Activated CD4-positive, alpha-beta T cell treated with anti-CD3 and anti-CD28 coated beads for 36 hours (primary cell): Measurements from ENCODE around the gene THEM4. TPM values are rescaled to one million over a fixed set of nuclear protein-coding genes. Genes with fewer than 3 reads are reported as not detected.

Source experiments
- ATAC-seq: fragments of 200-7000 bp; cut with Tn5 transposase; one replicate; pipeline ENCODE4 v1.10.0; 2021; ENCODE audit warnings: mild to moderate bottlenecking, moderate library complexity
- CTCF ChIA-PET: fragments of 350-600 bp; sonication (Branson Sonifier 250); formaldehyde crosslinking; loops from one replicate; lab custom pipeline; 2021; ENCODE audit warnings: antibody characterized with exemption; lab: Charles Lee
- POLR2A ChIA-PET: fragments of 350-600 bp; sonication (Branson Sonifier 250); formaldehyde crosslinking; loops from one replicate; lab custom pipeline; 2021; ENCODE audit warnings: antibody characterized with exemption, inconsistent platforms; lab: Charles Lee
- DNase-seq: peaks from one replicate; pipeline ENCODE4 v3.0.0-alpha.2; 2020
- H3K27ac Mint-ChIP-seq: one replicate; pipeline ENCODE4 v1.8.0; 2021; ENCODE audit warnings: mixed read lengths
- H3K27me3 Mint-ChIP-seq: one replicate; pipeline ENCODE4 v1.8.0; 2021; ENCODE audit warnings: mixed read lengths
- H3K36me3 Mint-ChIP-seq: one replicate; pipeline ENCODE4 v1.8.0; 2021; ENCODE audit warnings: low read depth, mixed read lengths
- H3K4me1 Mint-ChIP-seq: one replicate; pipeline ENCODE4 v1.8.0; 2021; ENCODE audit warnings: mixed read lengths
- H3K4me3 Mint-ChIP-seq: one replicate; pipeline ENCODE4 v1.8.0; 2021; ENCODE audit warnings: mild to moderate bottlenecking, moderate library complexity, mixed read lengths
- H3K9me3 Mint-ChIP-seq: one replicate; pipeline ENCODE4 v1.8.0; 2021; ENCODE audit warnings: low read depth, mixed read lengths
- intact Hi-C, 2 experiments: fragments of 100-400 bp; cut with DNase I in 1 of 2; cut with micrococcal nuclease in 1 of 2; formaldehyde crosslinking; loops; one replicate each; pipeline versions ENCODE4 v1.14.2 to v1.15.1; 2022 to 2024; cut with DNase I, micrococcal nuclease
- total RNA-seq, 2 experiments: library from RNA; stranded (reverse); gene quantifications; one replicate each; pipeline ENCODE4 v1.2.3, GENCODE V29; 2021

The THEM4 gene
- total RNA-seq, 2 experiments from 2014 or later = 23.9 to 26.0 TPM

- Mint-ChIP-seq H3K4me1 (peaks cover 44% of the 10 kb centered on the region), H3K27ac (peak overlapping the region; percentile 86), H3K4me3 (peak overlapping the region; percentile 72), H3K9me3 (no peaks in the 10 kb centered on the region), H3K36me3 (peaks cover 9% of the 10 kb centered on the region), H3K27me3 (no peaks in the 10 kb centered on the region)
- ATAC-seq (no peak), DNase-seq (no peak)
- CTCF ChIA-PET = interaction anchor here (2.3 kb wide), 1 partner anchor 10 kb away, joined by 9 read pairs; no protein-coding TSS in a partner anchor
- intact Hi-C loops = loop anchor here (1.0 to 5.0 kb wide), 9 partner anchors 49 to 512 kb away; partner anchors contain the start of genes THEM4 (in 2 of the 2), MRPL9 (in 1 of the 2), PI4KB (in 1 of the 2) and POGZ (in 1 of the 2)
- POLR2A ChIA-PET = no interaction called here
Measured at GRCh38 chr1:151839082-151839412, 70.3 kb downstream of the THEM4 start.

- H3K4me3 Mint-ChIP-seq = peak overlapping the region; percentile 72
Measured at GRCh38 chr1:151838222-151839081, 70.9 kb downstream of the THEM4 start.

DNA sequence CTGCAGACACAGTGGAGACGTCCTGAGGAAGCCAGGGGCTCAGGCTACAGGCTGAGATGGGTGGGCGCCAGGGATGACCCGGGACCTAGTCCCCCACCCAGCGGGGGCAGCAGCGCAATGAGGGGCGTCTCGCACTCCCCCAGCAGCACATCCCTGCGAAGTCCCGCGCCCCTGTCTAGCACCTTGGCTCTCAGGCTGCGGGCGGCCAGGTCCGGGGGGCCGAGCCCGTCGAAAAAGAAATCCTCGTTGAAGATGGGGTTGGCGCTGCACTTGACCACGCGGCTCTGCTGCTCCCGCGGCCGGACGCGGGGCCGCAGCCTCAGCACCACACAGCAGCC lies 71.5 kb downstream of the THEM4 start:
- Mint-ChIP-seq H3K27me3 (no peaks in the 10 kb centered on the region), H3K27ac (peak overlapping the region; percentile 89), H3K4me1 (peaks cover 55% of the 10 kb centered on the region), H3K9me3 (no peaks in the 10 kb centered on the region), H3K4me3 (peak overlapping the region; percentile 72), H3K36me3 (peaks cover 9% of the 10 kb centered on the region)
- DNase-seq = no peak
- CTCF ChIA-PET = interaction anchor here (1.0 to 4.7 kb wide), 5 partner anchors 8 to 223 kb away, joined by 3 to 19 read pairs (median 7); no protein-coding TSS in a partner anchor
- no peak for ATAC-seq
- intact Hi-C loops = loop anchor here (2.0 to 5.0 kb wide), 11 partner anchors 71 to 511 kb away; partner anchors contain the start of genes MRPL9 (in 1 of the 2), PI4KB (in 1 of the 2), POGZ (in 1 of the 2) and RFX5 (in 1 of the 2)
- POLR2A ChIA-PET = no interaction called here

More at GRCh38 chr1:151838222-151839081, 70.9 kb downstream of the THEM4 start:
- peak; percentile 5 for ATAC-seq
- Mint-ChIP-seq H3K27ac (peak overlapping the region; percentile 86), H3K9me3 (no peaks in the 10 kb centered on the region), H3K36me3 (peaks cover 9% of the 10 kb centered on the region), H3K4me1 (peaks cover 50% of the 10 kb centered on the region), H3K27me3 (no peaks in the 10 kb centered on the region)
- peak; percentile 72 for DNase-seq
- ChIA-PET POLR2A (no interaction called here), CTCF (interaction anchor here (1.0 to 4.7 kb wide), 5 partner anchors 8 to 224 kb away, joined by 3 to 19 read pairs (median 7); no protein-coding TSS in a partner anchor)
- intact Hi-C loops = loop anchor here (1.0 to 5.0 kb wide), 9 partner anchors 48 to 511 kb away; partner anchors contain the start of genes THEM4 (in 2 of the 2), MRPL9 (in 1 of the 2), PI4KB (in 1 of the 2) and POGZ (in 1 of the 2)

DNA sequence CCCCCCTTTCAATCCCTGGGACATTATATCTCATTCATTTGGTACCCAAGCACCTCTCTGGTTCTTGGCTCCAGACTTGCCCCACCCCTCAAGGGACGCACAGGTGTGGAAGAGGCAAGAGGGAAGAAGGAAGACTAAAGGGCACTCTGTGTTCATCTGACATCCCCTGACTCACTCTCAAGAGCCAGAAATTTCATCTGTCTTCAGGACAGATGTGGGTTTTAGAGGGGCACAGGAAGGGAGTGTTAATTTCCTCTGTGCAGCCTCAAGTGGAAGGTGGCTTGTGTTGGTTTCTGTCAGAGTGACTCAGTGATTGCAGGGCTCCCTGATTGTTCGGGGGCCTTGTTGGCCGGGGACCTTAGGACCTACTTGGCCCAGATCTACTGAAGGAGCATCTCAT lies 72.1 kb downstream of the THEM4 start:
- ATAC-seq = peak; percentile 24
- intact Hi-C loops = loop anchor here (2.0 to 5.0 kb wide), 9 partner anchors 75 to 510 kb away; partner anchors contain the start of genes MRPL9 (in 1 of the 2), PI4KB (in 1 of the 2), POGZ (in 1 of the 2) and RIIAD1 (in 1 of the 2)
- peaks cover 61% of the 10 kb centered on the region for H3K4me1 Mint-ChIP-seq
- H3K4me3 Mint-ChIP-seq = peak overlapping the region; percentile 72
- peak; percentile 54 for DNase-seq
- CTCF ChIA-PET = interaction anchor here (0.6 to 4.7 kb wide), 25 partner anchors 9 to 388 kb away, joined by 3 to 19 read pairs (median 4); partner anchors contain the start of genes MRPL9 and RIIAD1
- peaks cover 9% of the 10 kb centered on the region for H3K36me3 Mint-ChIP-seq
- POLR2A ChIA-PET = interaction anchor here (1.0 kb wide), 1 partner anchor 10 kb away, joined by 4 read pairs; no protein-coding TSS in a partner anchor
- no peaks in the 10 kb centered on the region for H3K9me3 Mint-ChIP-seq
- H3K27ac Mint-ChIP-seq = peak overlapping the region; percentile 89
- no peaks in the 10 kb centered on the region for H3K27me3 Mint-ChIP-seq

- no peaks in the 10 kb centered on the region for H3K27me3 Mint-ChIP-seq
Measured at GRCh38 chr1:151835596-151835995, 73.7 kb downstream of the THEM4 start.

DNA sequence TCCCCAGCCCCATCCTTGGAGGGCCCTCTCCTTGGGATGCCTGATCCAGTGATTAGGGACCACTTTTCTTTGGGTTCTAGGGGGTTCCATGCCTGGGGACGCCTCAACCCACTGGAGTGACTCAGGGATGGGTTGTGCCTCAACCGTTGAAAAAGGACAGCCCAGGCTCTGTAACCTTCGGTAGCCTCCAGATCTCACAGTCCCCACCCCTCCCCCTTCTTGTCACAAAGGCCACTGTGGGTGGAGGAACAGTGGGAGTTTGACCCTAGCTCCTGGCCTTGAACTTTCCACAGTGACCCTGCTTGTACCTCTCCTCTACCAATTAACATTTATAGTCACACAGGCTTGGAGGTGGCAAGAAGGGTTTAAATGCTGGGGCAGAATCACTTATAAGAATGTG lies 75.1 kb downstream of the THEM4 start:
- Mint-ChIP-seq H3K4me3 (no peak overlapping the region), H3K9me3 (no peaks in the 10 kb centered on the region), H3K27ac (no peak overlapping the region), H3K36me3 (no peaks in the 10 kb centered on the region), H3K4me1 (peaks cover 72% of the 10 kb centered on the region), H3K27me3 (no peaks in the 10 kb centered on the region)
- ChIA-PET CTCF (interaction anchor here (0.8 to 4.7 kb wide), 9 partner anchors 10 to 534 kb away, joined by 3 to 19 read pairs (median 6); partner anchors contain the start of genes MRPL9 and TDRKH), POLR2A (interaction anchor here (0.6 kb wide), 2 partner anchors 98 to 136 kb away, joined by 3 to 4 read pairs; no protein-coding TSS in a partner anchor)
- intact Hi-C loops = no loop called here
- ATAC-seq (no peak), DNase-seq (no peak)

More at GRCh38 chr1:151835596-151835995, 73.7 kb downstream of the THEM4 start:
- no peak for ATAC-seq
- no peaks in the 10 kb centered on the region for H3K36me3 Mint-ChIP-seq
- POLR2A ChIA-PET = no interaction called here
- H3K4me1 Mint-ChIP-seq = peaks cover 67% of the 10 kb centered on the region
- no peak for DNase-seq
- CTCF ChIA-PET = interaction anchor here (0.6 to 4.7 kb wide), 20 partner anchors 8 to 294 kb away, joined by 3 to 19 read pairs (median 4); partner anchors contain the start of genes MRPL9 and TDRKH
- no peaks in the 10 kb centered on the region for H3K9me3 Mint-ChIP-seq
- intact Hi-C loops = loop anchor here (5.0 kb wide), 5 partner anchors 73 to 508 kb away; partner anchors contain the start of genes MRPL9 (in 1 of the 2), PI4KB (in 1 of the 2), POGZ (in 1 of the 2) and SNX27 (in 1 of the 2)
- H3K4me3 Mint-ChIP-seq = no peak overlapping the region
- H3K27ac Mint-ChIP-seq = no peak overlapping the region

DNA sequence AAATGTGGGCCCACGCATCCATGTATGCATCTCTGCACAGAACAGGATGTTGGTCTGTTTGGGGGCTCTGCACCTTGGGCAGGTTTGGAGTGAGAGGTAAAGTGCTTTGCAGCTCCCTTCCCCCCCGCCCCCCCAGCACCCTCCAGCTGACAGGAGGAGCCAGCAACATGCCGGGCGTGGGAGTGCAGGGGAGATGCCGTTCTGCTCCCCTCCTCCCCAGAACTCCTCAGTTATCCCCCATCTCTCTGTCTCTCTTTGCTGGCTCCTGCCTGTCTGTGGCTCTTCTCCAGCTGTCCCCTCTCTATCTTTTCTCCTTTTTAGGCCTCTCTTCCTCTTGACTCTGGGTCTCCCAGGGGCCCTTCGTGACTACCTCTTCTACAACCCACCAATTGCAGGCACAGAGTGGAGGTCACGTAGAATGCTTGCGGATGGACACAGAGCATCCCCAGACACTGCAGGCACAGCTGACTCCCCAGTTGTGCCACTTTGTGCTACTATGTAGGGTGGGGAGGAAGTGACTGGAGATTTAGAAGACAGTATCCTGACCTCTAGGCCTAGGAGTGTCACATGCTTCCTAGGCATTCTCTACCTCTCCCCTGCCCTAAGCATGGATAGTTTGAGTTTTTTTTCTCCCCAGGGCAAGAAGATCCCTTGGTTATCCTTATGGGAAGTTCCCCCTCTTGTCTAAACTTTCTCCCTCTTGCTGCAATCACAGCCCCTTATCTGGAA lies 76.0 kb downstream of the THEM4 start:
- DNase-seq = no peak
- peak overlapping the region; percentile 29 for H3K27ac Mint-ChIP-seq
- intact Hi-C loops = no loop called here
- H3K27me3 Mint-ChIP-seq = no peaks in the 10 kb centered on the region
- peaks cover 81% of the 10 kb centered on the region for H3K4me1 Mint-ChIP-seq
- H3K9me3 Mint-ChIP-seq = no peaks in the 10 kb centered on the region
- ChIA-PET POLR2A (no interaction called here), CTCF (interaction anchor here (0.6 to 4.1 kb wide), 2 partner anchors 11 to 71 kb away, joined by 3 to 19 read pairs; no protein-coding TSS in a partner anchor)
- no peak overlapping the region for H3K4me3 Mint-ChIP-seq
- H3K36me3 Mint-ChIP-seq = no peaks in the 10 kb centered on the region
- ATAC-seq = no peak

- ATAC-seq (no peak), DNase-seq (no peak)
- no peaks in the 10 kb centered on the region for H3K36me3 Mint-ChIP-seq
- intact Hi-C loops = no loop called here
- POLR2A ChIA-PET = no interaction called here
- H3K27me3 Mint-ChIP-seq = no peaks in the 10 kb centered on the region
- H3K4me1 Mint-ChIP-seq = peaks cover 85% of the 10 kb centered on the region
- H3K4me3 Mint-ChIP-seq = no peak overlapping the region
- peak overlapping the region; percentile 3 for H3K27ac Mint-ChIP-seq
- no peaks in the 10 kb centered on the region for H3K9me3 Mint-ChIP-seq
- CTCF ChIA-PET = interaction anchor here (0.6 to 4.1 kb wide), 2 partner anchors 10 to 70 kb away, joined by 3 to 19 read pairs; no protein-coding TSS in a partner anchor
Measured at GRCh38 chr1:151832318-151832980, 76.9 kb downstream of the THEM4 start.

GRCh38 chr1:151831605-151832004 lies 77.7 kb downstream of the THEM4 start, which contains the start of gene RORC:
RORC (minus strand) TSS chr1:151831802; CDS start chr1:151831764, 38 bp downstream.
- ChIA-PET CTCF (interaction anchor here (4.1 kb wide), 1 partner anchor 10 kb away, joined by 19 read pairs; no protein-coding TSS in a partner anchor), POLR2A (no interaction called here)
- Mint-ChIP-seq H3K27ac (peak within 1 kb of the TSS; percentile 49), H3K4me1 (peaks cover 81% of the 10 kb centered on the region), H3K27me3 (no peaks in the 10 kb centered on the region), H3K4me3 (peak within 1 kb of the TSS; percentile 11), H3K9me3 (no peaks in the 10 kb centered on the region), H3K36me3 (no peaks in the 10 kb centered on the region)
- intact Hi-C loops = no loop called here
- ATAC-seq (no peak), DNase-seq (no peak)

- Mint-ChIP-seq H3K27me3 (no peaks in the 10 kb centered on the region), H3K4me3 (peak overlapping the region; percentile 11), H3K27ac (peak overlapping the region; percentile 49), H3K9me3 (no peaks in the 10 kb centered on the region), H3K36me3 (no peaks in the 10 kb centered on the region), H3K4me1 (peaks cover 81% of the 10 kb centered on the region)
- ATAC-seq (no peak), DNase-seq (no peak)
- ChIA-PET POLR2A (interaction anchor here (1.4 kb wide), 1 partner anchor 41 kb away, joined by 9 read pairs; the partner anchor contains the start of gene TDRKH), CTCF (interaction anchor here (1.0 to 1.1 kb wide), 2 partner anchors 15 to 33 kb away, joined by 3 read pairs; no protein-coding TSS in a partner anchor)
- intact Hi-C loops = no loop called here
Measured at GRCh38 chr1:151831256-151831591, 78.1 kb downstream of the THEM4 start.
